ENCODE data around the gene MBD2.

MBD2 gene

DNA sequence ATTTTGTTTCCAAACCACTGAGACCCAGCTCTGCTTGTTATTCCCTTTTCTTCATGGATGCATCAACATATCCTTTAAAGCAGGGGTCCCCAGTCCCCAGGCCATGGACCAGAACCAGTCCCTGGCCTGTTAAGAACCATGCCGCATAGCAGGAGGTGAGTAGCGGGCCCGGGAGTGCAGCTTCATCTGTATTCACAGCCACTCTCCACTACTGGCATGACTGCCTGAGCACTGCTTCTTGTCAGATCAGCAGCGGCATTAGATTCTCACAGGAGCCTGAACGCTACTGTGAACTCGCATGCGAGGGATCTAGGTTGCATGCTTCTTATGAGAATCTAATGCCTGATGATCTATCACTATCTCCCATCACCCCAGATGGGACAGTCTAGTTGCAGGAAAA is 43.2 kb upstream of the MBD2 start (continued):
- TF ChIP-seq, protein P1, sequence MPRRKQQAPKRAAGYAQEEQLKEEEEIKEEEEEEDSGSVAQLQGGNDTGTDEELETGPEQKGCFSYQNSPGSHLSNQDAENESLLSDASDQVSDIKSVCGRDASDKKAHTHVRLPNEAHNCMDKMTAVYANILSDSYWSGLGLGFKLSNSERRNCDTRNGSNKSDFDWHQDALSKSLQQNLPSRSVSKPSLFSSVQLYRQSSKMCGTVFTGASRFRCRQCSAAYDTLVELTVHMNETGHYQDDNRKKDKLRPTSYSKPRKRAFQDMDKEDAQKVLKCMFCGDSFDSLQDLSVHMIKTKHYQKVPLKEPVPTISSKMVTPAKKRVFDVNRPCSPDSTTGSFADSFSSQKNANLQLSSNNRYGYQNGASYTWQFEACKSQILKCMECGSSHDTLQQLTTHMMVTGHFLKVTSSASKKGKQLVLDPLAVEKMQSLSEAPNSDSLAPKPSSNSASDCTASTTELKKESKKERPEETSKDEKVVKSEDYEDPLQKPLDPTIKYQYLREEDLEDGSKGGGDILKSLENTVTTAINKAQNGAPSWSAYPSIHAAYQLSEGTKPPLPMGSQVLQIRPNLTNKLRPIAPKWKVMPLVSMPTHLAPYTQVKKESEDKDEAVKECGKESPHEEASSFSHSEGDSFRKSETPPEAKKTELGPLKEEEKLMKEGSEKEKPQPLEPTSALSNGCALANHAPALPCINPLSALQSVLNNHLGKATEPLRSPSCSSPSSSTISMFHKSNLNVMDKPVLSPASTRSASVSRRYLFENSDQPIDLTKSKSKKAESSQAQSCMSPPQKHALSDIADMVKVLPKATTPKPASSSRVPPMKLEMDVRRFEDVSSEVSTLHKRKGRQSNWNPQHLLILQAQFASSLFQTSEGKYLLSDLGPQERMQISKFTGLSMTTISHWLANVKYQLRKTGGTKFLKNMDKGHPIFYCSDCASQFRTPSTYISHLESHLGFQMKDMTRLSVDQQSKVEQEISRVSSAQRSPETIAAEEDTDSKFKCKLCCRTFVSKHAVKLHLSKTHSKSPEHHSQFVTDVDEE (CRISPR knock-in tag; IDR thresholded peaks at IDR 0.05), result no peak

DNA sequence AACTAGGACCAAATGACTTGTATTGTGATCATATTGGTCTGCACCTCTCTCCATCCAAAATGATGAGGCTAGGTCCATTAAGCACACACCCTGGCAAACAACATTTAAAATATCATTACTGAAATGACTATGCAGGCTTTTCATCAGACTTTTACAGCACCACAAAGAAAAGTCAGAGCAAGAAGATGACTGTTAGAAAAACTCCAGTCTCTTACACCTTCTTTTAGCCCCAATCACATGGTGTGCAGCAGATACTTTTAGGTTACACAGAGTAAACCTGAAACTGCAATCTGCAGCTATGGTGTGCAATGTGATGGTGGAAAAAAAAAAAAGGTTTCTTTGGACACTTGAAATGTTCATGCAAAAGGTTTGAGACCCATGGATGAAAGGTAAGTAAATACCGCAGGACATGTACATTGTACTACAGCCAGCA is 39.5 kb upstream of the MBD2 start:
- TF ChIP-seq, protein P2, sequence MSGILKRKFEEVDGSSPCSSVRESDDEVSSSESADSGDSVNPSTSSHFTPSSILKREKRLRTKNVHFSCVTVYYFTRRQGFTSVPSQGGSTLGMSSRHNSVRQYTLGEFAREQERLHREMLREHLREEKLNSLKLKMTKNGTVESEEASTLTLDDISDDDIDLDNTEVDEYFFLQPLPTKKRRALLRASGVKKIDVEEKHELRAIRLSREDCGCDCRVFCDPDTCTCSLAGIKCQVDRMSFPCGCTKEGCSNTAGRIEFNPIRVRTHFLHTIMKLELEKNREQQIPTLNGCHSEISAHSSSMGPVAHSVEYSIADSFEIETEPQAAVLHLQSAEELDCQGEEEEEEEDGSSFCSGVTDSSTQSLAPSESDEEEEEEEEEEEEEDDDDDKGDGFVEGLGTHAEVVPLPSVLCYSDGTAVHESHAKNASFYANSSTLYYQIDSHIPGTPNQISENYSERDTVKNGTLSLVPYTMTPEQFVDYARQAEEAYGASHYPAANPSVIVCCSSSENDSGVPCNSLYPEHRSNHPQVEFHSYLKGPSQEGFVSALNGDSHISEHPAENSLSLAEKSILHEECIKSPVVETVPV (CRISPR knock-in tag; IDR thresholded peaks at IDR 0.05), result no peak
- no peak for TF ChIP-seq ZFP3 (CRISPR knock-in tag; IDR thresholded peaks at IDR 0.05)
- TF ChIP-seq ZNF565 (CRISPR knock-in tag; conservative IDR thresholded peaks at IDR 0.05; ENCODE audit: low read depth), result no peak
- TF ChIP-seq ESRRG (CRISPR knock-in tag; IDR thresholded peaks at IDR 0.05), result no peak
- TF ChIP-seq PPARA (CRISPR knock-in tag; IDR thresholded peaks at IDR 0.05; ENCODE audit: borderline replicate concordance), result no peak
- TF ChIP-seq, protein P3, sequence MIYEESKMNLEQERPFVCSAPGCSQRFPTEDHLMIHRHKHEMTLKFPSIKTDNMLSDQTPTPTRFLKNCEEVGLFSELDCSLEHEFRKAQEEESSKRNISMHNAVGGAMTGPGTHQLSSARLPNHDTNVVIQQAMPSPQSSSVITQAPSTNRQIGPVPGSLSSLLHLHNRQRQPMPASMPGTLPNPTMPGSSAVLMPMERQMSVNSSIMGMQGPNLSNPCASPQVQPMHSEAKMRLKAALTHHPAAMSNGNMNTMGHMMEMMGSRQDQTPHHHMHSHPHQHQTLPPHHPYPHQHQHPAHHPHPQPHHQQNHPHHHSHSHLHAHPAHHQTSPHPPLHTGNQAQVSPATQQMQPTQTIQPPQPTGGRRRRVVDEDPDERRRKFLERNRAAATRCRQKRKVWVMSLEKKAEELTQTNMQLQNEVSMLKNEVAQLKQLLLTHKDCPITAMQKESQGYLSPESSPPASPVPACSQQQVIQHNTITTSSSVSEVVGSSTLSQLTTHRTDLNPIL (CRISPR knock-in tag; IDR thresholded peaks at IDR 0.05; ENCODE audit: low read depth), result no peak
- no peak for TF ChIP-seq BACH2 (CRISPR knock-in tag; IDR thresholded peaks at IDR 0.05; ENCODE audit: borderline replicate concordance)
- TF ChIP-seq, protein P1 (CRISPR knock-in tag; IDR thresholded peaks at IDR 0.05), result no peak
- no peak for TF ChIP-seq RARB (CRISPR knock-in tag; IDR thresholded peaks at IDR 0.05)
- TF ChIP-seq GLIS3 (CRISPR knock-in tag; IDR thresholded peaks at IDR 0.05), result no peak
- TF ChIP-seq, protein P4, sequence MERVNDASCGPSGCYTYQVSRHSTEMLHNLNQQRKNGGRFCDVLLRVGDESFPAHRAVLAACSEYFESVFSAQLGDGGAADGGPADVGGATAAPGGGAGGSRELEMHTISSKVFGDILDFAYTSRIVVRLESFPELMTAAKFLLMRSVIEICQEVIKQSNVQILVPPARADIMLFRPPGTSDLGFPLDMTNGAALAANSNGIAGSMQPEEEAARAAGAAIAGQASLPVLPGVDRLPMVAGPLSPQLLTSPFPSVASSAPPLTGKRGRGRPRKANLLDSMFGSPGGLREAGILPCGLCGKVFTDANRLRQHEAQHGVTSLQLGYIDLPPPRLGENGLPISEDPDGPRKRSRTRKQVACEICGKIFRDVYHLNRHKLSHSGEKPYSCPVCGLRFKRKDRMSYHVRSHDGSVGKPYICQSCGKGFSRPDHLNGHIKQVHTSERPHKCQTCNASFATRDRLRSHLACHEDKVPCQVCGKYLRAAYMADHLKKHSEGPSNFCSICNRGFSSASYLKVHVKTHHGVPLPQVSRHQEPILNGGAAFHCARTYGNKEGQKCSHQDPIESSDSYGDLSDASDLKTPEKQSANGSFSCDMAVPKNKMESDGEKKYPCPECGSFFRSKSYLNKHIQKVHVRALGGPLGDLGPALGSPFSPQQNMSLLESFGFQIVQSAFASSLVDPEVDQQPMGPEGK (CRISPR knock-in tag; IDR thresholded peaks at IDR 0.05; ENCODE audit: borderline replicate concordance), result no peak
- no peak for TF ChIP-seq CSDC2 (CRISPR knock-in tag; IDR thresholded peaks at IDR 0.05)
- ATAC-seq, result no peak

DNA sequence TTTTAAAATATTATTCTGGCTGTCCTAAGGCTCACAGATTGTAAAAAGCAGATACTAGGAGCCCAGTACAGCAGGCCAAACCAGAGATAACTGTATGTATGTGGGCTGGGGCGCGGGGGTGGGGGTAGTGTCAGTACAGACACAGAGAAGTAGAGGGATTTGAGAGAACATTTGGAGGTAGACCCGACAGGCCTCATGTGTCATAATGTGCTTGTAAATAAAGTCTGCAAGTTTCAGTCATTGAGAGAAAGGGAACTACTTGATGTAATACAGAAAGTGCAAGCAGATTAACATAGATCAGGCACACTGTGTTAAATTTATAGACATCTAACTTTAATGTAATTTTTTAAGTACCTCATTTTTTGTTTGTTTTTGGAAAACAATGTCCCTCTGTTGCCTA is 37.4 kb upstream of the MBD2 start:
- TF ChIP-seq OSR1 (CRISPR knock-in tag; IDR thresholded peaks at IDR 0.05) (no peak), ARNTL (CRISPR knock-in tag; IDR thresholded peaks at IDR 0.05; ENCODE audit: borderline replicate concordance, low read depth) (no peak), ISL1 (CRISPR knock-in tag; IDR thresholded peaks at IDR 0.05) (no peak), GLIS3 (CRISPR knock-in tag; IDR thresholded peaks at IDR 0.05) (no peak), ZFP30 (CRISPR knock-in tag; IDR thresholded peaks at IDR 0.05) (no peak), ESRRG (CRISPR knock-in tag; IDR thresholded peaks at IDR 0.05) (no peak), CSDC2 (CRISPR knock-in tag; IDR thresholded peaks at IDR 0.05) (no peak), ZNF565 (CRISPR knock-in tag; conservative IDR thresholded peaks at IDR 0.05; ENCODE audit: low read depth) (no peak), BACH2 (CRISPR knock-in tag; IDR thresholded peaks at IDR 0.05; ENCODE audit: borderline replicate concordance) (no peak), SNAI2 (CRISPR knock-in tag; IDR thresholded peaks at IDR 0.05) (no peak), ZNF70 (CRISPR knock-in tag; IDR thresholded peaks at IDR 0.05) (no peak)
- TF ChIP-seq, protein P1 (CRISPR knock-in tag; IDR thresholded peaks at IDR 0.05), result no peak
- TF ChIP-seq, protein P2 (CRISPR knock-in tag; IDR thresholded peaks at IDR 0.05), result no peak
- no peak for ATAC-seq

Data from SK-N-SH treated with all-trans-retinoic acid at 6 μM for 48 hours (cell line).